Stimulated activated CD8-positive, alpha-beta memory T cell treated with anti-CD3 and anti-CD28 coated beads, Interleukin-15, amount 100 ng/mL, for 24 hours (primary cell): ENCODE data around the gene CRYBG2.
A peak's percentile ranks its signal among the peaks of the same experiment; 100 is the strongest.

Experiments
- DNase-seq: peaks from one replicate; pipeline ENCODE4 v3.0.0-alpha.2; 2020; ENCODE audit warnings: low read depth

The CRYBG2 gene

DNA sequence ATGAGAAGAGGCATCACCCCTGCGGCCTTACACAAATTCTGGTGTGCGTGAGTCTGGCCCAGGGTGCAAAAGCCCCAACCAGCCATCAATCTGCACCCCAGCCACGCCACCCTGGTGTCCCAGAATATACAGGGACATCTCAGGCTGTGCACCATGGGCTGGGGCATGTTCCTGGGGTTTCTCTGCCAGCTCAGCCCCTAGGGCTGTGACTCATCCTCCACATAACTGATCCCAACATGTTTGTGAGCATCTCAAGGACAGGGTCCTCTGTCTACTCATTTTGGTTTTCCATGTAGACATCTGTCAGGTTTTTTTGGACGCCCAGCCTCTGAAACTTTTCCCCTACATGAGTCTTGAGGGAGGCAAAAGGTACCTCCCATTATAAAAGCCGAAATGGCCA, 18.1 kb upstream of the CRYBG2 start:
- no peak for DNase-seq

DNA sequence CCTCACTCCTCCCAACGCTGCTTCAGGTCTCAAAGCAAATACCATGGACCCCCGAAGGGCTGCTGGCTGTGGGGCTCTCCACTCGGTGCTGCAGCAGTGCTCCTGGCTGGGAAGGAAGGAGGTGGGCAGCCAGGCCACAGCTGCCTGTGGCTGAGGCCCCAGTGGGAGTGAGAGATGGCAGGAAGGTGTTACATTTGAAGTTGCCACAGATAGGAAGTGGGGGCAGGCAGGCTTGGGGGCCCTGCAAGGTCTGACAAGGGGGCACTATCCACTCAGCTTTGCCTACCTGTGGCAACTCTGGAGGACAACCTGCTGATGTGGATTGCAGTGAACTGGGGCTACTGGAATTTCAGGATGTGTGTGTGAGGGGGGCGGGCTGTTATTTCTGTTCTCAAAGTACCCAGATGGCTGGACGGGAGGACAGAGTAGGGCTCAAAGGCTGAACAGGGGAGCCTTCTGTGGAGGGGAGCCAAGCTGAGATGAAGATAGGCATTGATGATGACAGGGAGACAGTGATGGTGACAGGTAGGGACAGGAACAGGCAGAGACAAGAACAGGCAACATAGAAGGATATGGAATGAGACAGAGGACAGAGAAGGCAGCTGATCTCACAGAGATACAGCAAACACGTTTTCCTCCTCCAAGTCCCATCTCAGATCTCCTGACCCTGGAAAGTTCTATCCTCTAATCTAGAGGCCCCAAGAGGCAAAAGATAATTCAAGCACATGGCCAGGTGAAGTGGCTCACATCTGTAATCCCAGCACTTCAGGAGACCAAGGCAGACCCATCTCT, 16.9 kb upstream of the CRYBG2 start:
- DNase-seq: no peak

DNA sequence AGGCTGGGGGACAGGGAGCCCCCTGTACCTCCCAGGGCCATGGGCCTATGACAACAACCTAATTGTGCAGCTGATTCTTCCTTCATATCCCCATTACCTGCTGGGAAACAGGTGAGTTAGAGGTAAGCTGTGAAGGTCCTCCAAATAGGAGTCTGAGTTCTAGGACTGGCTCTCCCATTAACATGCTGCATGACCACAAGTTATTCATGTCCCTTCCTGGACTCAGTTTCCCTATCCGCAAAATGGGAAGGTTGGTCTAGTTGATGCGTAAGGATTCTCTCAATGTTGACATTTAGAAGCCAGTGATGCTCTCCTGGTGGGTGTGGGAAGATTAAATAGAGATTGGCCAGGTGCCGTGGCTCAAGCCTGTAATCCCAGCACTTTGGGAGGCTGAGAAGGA, 14.6 kb upstream of the CRYBG2 start:
- no peak for DNase-seq

DNA sequence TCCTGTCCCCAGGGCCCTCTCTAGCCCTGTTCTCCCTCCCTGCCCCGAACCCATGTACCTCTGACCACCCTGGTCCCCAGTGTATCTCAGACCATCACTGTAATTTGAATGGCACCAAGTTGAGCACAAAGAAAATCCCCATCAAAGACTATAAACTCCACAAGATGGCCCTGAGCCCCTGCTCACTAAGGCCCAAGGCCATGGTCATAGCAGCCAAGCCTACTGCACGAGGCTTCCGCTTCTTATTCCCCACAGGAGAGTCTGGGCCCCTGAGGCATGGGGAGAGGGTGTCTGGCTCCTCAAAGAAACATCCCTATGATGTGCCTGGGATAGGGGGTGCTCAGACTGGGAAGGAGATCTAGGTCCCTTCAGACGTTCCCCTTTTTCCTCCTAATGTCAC, 14.1 kb upstream of the CRYBG2 start:
- DNase-seq: no peak

GRCh38 chr1:26367441-26367840, 13.5 kb upstream of the CRYBG2 start:
- no peak for DNase-seq

GRCh38 chr1:26364956-26365355, 11.0 kb upstream of the CRYBG2 start:
- no peak for DNase-seq

- DNase-seq: peak; percentile 78
These were observed 9.9 kb upstream of the CRYBG2 start for GRCh38 chr1:26363549-26364448.

DNA sequence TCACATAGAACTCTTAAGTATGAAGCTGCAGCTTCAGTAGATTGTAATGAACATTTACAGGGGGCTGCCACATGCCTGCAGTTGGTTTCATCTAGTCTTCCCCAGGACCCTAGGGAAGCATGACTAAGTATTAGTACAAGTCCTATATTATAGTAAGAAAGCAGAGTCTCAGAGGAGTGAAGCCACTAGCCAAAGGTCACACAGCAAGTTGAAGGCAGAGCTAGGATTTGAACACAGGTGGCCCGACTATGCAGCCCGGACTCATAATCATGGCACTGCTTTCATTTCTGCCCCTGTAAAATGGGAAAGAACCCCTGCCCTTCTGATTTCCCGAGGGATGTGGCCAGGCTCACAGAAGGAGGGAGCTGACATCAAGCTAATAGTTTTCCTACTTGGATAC, 8.4 kb upstream of the CRYBG2 start:
- no peak for DNase-seq

DNA sequence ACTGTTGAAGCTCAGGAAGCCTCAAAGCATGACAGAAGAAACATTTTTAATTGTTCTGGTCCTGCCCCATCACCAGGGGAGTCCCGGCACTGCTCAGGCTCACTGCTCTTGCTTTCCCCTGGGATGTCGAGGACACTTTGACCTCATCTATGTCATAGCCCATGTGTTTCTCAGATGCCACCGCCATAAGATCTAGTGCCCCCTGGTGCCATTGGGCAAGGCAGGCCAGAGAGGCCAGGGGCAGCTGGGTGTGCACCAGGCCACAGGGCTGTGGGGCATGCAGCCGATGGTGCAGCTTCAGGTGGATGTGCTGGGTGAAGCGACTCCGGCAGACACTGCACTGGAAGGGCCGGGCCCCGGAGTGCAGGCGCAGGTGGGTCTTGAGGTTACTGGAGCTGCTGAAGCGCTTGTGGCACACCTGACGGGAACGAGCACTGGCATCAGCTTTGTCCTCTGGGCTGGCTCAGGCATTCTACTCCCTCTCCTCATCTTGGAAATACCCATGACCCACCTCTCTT, 7.7 kb upstream of the CRYBG2 start:
- no peak for DNase-seq

- no peak for DNase-seq
These were observed 7.1 kb upstream of the CRYBG2 start for GRCh38 chr1:26360807-26361604.

DNA sequence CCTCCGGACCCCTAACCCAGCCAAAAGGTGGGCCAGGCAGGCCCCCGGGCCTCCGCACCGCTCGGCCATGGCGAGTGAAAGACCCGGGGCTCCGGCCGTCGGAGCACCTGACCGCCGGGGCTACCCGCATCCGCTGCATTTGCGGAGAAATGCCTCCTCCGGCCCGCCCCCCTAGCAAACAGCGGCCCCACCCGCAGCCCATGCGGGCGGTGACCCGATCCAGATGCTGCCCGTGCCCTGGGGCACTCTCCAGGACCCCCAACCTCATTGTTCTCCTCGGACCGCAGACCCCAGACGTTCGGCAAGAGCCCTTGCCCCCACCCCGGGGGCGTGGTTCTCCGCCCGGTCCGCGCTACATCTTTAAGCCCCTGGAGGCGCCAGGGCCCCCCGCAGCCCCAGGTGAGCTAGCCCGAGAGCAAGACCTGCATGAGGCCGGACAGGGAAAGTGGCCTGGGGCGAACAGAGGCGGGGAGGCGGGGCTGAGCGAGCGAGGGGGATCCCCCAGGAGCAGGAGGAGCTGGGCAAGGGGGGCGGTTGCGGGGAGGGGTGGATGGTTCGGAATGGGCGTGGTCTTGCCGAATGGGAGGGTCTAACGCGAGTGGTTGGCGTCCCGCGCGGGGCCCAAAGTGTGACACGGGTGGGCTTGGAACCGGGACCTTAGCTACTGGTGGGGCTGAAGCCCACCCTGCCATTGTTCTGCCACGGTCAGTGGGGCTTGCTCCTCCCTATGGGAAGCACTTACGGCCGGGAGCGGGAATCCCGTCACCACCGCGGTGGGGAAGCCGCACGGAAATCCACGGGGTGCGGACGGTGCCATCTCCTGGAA, 6.3 kb upstream of the CRYBG2 start:
- no peak for DNase-seq

GRCh38 chr1:26358411-26359384, 4.8 kb upstream of the CRYBG2 start:
- no peak for DNase-seq

DNA sequence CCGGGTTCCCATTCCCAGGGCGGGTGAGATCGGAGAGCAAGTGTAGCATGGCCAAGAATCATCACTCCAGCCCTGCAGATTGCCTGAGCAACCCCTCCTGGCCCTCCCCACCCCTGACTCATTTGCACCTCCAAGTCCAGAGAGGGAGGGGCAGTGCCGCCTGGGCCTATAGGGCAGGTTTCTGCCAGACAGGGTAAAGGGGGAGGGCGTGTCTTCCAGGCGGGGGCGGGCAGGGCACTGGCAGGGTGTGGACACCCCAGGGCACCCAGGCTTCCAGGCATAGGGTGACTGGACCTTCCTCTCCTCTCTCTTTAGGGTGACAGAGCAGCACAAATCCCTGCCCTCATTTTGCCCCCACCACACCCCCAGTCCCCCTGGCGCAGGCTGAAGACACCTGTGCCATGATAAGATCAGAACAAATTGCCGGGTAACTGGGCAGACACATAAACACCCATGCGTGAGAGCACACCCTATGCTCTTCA, 3.2 kb upstream of the CRYBG2 start:
- DNase-seq: no peak

GRCh38 chr1:26356106-26356505, 2.2 kb upstream of the CRYBG2 start:
- no peak for DNase-seq

DNA sequence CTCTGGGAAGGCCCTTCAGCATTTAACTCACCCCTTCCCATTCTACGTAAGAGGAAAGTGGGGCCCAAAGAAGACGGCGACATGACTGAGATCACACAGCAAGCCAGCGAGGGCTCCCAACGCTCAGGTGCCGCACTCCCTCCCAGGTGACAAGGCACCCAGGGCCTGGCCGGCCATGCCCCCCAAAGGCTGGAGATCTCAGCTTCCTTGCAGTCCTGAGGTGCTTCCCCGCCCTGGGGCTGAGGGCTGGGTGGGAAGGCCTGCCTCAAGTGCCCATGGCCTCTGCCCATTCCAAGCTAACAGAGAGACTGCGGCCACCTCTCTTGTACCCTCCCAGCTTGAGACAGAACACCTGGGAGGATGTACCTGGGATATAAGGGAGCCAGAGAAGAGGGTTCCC, 1.0 kb upstream of the CRYBG2 start:
- DNase-seq: no peak

DNA sequence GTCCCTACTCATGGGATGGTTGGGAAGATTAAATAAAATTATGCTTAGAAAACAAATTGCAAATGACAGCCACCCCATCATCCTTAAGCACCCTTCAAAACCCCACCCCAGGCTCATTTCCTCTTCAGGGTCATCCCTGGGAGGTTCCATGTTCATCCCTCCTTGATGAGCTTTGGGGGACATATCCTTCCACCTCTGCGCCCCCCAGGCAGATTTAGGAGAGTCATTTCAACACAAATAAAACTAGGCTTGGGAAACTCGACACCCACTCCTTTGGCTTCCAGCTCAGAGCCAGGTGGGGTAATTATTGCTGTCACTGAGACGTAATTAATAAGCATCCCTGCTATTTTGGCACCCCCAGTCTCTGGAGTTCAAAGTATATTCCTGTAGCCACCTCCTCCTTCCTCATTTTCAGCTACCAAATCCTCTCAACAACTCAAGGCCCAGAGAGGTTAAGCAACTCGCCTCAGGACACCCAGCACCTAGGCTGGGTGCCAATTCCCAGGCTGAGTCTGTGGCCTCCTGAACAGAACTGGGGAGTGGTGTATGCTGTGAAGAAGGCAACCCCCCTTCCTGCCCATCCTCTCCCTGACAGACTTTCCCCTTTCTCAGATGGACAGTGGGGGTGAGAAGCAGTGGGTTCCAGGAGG, 595 bp downstream of the CRYBG2 start:
- no peak for DNase-seq

- DNase-seq: no peak
These were observed 1.6 kb downstream of the CRYBG2 start for GRCh38 chr1:26352338-26352679.

- no peak for DNase-seq
These were observed 2.2 kb downstream of the CRYBG2 start for GRCh38 chr1:26351590-26352337.
